ENCODE data around the gene ACSS3.
A peak's percentile ranks its signal among the peaks of the same experiment; 100 is the strongest.

Gene ACSS3

GRCh38 chr12:81123611-81124010 lies 45.7 kb downstream of the ACSS3 start:
- Histone ChIP-seq H3K4me3 (no peak overlapping the region), H3K27ac (no peak overlapping the region)
- DNase-seq (ENCODE audit: low spot score): no peak
- no peak for TF ChIP-seq CTCF (IDR thresholded peaks at IDR 0.05)

GRCh38 chr12:81125691-81126090 lies 47.8 kb downstream of the ACSS3 start:
- Histone ChIP-seq H3K4me3 (no peak overlapping the region), H3K27ac (no peak overlapping the region)
- TF ChIP-seq CTCF (IDR thresholded peaks at IDR 0.05): no peak
- DNase-seq (ENCODE audit: low spot score): no peak

GRCh38 chr12:81128930-81129554 lies 51.2 kb downstream of the ACSS3 start:
- no peak overlapping the region for H3K4me3 ChIP-seq
- H3K27ac ChIP-seq: no peak overlapping the region
- DNase-seq (ENCODE audit: low spot score): no peak
- peak; percentile 47 for TF ChIP-seq CTCF (IDR thresholded peaks at IDR 0.05)

- Histone ChIP-seq H3K27ac (no peak overlapping the region), H3K4me3 (no peak overlapping the region)
- DNase-seq (ENCODE audit: low spot score): no peak
- no peak for TF ChIP-seq CTCF (IDR thresholded peaks at IDR 0.05)
Measured at GRCh38 chr12:81136519-81136918, 58.6 kb downstream of the ACSS3 start.

- Histone ChIP-seq H3K27ac (no peak overlapping the region), H3K4me3 (no peak overlapping the region)
- TF ChIP-seq CTCF (IDR thresholded peaks at IDR 0.05): no peak
- no peak for DNase-seq (ENCODE audit: low spot score)
Measured at GRCh38 chr12:81137801-81138200, 59.9 kb downstream of the ACSS3 start.

- no peak for TF ChIP-seq CTCF (IDR thresholded peaks at IDR 0.05)
- no peak overlapping the region for H3K27ac ChIP-seq
- DNase-seq (ENCODE audit: low spot score): no peak
- no peak overlapping the region for H3K4me3 ChIP-seq
Measured at GRCh38 chr12:81141217-81141616, 63.3 kb downstream of the ACSS3 start.

GRCh38 chr12:81143057-81143456 lies 65.2 kb downstream of the ACSS3 start:
- DNase-seq (ENCODE audit: low spot score): no peak
- TF ChIP-seq CTCF (IDR thresholded peaks at IDR 0.05): no peak
- no peak overlapping the region for H3K4me3 ChIP-seq

More at GRCh38 chr12:81143057-81143456, 65.2 kb downstream of the ACSS3 start:
- H3K27ac ChIP-seq: no peak overlapping the region
